Urothelium cell line (cell line): ENCODE results near the gene KIAA1755.

Experiments
- DNase-seq: peaks from one replicate; pipeline ENCODE4 v3.0.0; 2011; ENCODE audit warnings: low spot score, mixed read lengths
- FAIRE-seq: peaks from 2 replicates; lab custom pipeline; 2011; peaks lifted over from hg19 to GRCh38; lab: Jason Lieb, UNC

The KIAA1755 gene

GRCh38 chr20:38245753-38246152, 14.8 kb downstream of the KIAA1755 start:
- FAIRE-seq, result no peak

DNA sequence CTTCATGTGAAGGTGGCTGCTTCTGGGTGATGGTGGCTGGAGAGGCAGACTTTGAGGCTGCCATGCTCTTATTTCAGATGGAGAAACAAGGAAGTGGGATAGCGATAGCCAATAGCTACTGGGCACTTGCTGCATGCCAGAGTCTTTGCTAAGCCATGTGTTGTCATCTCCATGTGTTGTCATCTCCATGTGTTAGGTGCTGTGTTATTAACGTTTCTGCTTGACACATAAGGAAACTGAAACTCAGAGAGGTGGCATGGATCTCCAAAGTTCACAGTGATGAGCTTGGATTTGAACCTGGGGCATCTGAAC, 16.9 kb downstream of the KIAA1755 start:
- no peak for FAIRE-seq
- no peak for DNase-seq

More at GRCh38 chr20:38245753-38246152, 14.8 kb downstream of the KIAA1755 start:
- no peak for DNase-seq

- DNase-seq (peak; percentile 57), FAIRE-seq (peak; percentile 27)
Observed at GRCh38 chr20:38242848-38243708, 17.5 kb downstream of the KIAA1755 start.

DNA sequence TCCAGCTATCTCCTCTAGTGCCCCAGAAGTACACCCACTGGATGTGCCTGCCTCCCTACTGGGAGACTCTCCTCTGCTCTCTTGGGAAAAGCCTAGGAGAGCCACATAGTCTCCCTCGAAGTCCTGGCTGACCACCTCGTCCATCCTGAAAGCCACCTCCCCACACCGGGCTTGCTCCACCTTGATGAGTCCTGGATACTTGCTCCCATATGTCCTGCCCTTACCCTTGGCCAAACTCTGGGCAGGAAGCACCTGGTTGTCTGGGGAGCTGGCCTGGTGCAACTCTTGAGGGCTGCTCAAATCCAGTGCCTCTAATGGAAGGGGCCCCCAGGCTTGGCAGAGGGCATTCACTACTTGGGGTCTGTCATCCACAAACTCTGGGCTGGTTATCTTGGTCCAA, 19.3 kb downstream of the KIAA1755 start:
- FAIRE-seq, result no peak
- no peak for DNase-seq

DNA sequence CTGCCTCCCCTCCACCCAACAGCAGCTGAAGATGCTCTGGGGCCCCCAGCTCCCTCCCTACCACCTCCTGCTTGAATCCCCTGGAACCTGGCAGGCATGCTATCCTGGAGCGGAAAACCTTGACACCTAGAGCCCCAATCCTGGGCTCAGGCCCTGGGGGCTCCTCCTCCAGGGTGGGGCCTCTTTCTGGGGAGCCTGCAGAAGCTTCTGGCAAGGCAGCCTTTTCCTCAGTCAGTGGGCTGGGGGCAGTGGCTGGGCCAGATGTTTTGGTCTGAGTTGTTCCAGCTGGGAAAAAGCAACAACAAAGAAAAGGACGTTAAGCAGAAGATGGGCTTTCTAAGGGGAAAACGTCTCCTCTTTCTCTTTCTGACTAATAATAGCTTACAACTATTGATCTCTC, 21.1 kb downstream of the KIAA1755 start:
- DNase-seq, result no peak

GRCh38 chr20:38238829-38239228, 21.7 kb downstream of the KIAA1755 start:
- FAIRE-seq (no peak), DNase-seq (no peak)

More for the DNA sequence above, 21.1 kb downstream of the KIAA1755 start:
- no peak for FAIRE-seq

- no peak for FAIRE-seq
Observed at GRCh38 chr20:38237381-38237780, 23.2 kb downstream of the KIAA1755 start.

DNA sequence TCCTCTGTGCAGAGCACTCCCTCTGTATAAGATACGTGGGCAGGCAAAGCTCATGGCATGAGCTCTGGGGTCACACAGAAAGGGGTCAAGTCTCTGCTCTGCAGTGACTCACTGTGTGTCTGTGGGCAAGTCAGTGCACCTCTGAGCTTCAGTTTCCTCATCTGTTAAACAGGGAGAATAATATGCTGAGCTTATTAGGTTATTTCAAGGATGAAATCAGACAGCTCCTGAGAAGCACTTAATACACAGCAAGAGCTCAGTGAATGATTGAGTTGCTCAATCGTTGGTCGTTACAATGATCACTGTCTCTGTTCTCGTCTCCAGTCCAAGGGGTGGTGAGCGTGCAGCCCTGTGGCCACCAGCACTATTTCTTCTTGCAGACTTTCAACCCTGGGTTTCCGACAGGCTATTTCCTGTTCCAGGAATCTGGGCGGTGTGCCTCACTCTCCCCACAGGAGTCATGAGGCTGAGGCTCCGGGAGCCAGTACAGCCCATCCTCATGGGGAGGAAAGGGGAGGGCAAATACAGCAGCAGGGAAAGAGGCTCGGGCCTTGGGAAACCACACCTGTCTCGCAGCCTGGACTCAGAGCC, 28.9 kb downstream of the KIAA1755 start:
- no peak for FAIRE-seq
- no peak for DNase-seq

More at GRCh38 chr20:38237381-38237780, 23.2 kb downstream of the KIAA1755 start:
- DNase-seq, result no peak

GRCh38 chr20:38230957-38231526, 29.5 kb downstream of the KIAA1755 start:
- FAIRE-seq (no peak), DNase-seq (no peak)

DNA sequence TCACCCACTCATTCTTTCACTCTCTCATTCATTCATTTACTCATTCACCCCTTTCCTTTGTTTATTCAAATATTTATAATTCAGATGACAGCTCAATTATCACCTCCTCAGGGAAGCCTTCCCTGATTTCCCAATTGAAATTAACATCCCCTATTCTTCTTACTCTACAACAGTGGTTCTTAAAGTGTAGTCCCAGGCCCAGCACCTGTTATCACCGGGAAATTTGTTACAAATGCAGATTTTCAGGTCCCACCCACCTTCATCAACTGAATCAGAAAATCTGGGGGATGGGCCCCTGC, 30.3 kb downstream of the KIAA1755 start:
- FAIRE-seq, result no peak
- no peak for DNase-seq

DNA sequence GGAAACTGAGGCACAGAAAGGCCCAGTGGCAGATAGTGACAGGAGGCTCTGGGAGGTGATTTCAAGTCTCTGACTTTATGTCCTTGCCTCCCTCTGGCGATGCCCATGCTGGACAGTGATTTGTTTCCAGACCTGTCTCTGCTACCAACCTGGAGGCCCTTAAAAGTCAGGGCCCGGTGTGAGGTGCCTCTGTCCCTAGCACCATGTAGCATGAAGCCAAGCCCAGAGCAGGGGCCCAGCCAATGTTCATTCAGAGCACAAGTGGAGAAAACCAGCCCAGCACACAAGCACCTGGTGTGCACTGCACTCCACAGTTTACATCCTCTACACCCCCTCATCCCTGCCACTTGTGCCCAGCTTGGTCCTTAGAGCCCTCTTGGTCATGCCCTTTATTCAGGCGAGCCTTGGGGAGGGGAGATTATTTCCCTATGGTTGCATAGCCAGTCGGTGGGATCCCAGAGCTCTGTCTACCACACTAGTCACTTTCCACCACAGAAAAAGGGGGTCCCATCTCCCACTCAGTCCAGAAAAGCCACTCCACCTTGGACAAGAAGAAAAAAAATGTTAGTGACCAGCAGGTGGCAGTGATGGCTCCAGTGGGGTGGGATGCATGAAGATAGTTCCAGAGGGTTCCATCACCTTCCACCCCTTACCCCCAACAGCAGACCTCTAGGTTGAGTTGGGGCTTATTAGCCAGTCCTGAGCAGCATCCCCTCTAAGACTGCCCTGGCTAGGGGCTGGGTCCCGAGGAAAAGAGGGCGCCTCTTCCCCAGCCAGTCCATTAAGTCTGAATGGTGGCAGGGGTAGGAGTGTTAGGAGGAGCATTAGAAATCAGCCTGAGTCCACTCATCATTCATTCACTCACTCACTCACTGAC, 30.9 kb downstream of the KIAA1755 start:
- no peak for FAIRE-seq

DNA sequence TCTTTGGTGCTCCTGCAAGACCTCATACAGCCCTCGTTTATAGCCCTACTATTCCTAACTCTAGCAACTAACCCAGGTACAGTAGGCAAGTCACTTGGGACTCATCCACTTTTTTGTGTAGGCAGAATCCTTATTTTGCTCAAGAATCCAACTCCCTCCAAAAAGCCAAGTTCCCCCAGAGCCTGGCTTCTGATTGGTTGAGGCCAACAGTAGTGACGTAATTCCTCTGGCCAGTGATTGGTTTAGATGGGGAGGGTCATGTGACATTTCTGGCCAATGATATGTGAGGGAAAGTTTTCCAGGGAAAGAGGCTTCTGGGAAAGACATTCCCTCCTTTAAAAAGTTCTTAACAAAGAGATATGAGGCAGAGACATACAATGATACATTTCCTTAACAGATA, 32.1 kb downstream of the KIAA1755 start:
- FAIRE-seq, result no peak
- DNase-seq, result no peak

More for the DNA sequence above, 30.9 kb downstream of the KIAA1755 start:
- DNase-seq, result no peak

DNA sequence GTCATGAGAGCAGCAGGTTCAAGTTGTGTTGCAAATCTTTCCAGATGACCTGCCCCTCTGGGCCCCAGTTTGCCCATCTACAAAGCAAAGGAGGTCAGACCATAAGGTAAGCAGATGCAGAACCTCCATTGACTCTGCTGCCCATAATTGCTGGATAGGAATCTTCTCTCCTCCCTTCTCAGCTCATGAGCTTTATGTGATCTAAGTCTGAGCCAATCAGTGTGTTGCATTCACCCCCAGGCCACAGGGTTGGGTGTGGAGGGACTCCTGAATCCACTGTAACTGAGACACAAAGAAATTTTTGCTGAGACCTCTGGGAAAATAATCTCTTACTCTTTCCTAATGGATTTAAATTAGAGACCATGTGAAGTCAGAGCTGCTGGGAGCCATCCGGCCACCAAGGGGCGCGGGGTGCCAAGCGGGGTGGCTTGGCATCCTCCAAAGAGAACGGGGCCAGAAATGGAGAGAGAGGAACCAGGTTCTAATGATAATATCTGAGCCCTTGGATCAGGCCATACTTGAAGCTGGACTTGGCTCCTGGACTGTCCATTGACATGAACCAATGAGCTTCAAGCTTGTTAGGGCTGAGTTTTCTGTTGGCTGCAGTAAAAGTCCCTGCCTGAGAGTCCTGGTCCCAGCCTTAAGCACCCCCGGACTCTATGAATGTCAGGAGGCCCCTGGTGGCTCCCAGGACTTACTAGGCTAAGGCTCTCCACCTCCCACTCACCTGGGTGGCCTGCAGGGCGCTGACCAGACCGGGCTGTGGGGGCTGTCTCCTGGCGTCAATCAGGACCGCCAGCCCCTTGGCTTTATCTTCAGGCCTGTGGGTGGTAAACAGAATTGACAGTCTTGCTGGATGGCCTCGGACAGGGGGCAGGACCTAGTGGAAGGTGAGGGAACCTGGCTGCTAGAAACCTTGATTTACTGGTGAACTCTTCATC, 32.8 kb downstream of the KIAA1755 start:
- DNase-seq (no peak), FAIRE-seq (no peak)

- DNase-seq, result no peak
- no peak for FAIRE-seq
Observed at GRCh38 chr20:38226553-38226952, 34.0 kb downstream of the KIAA1755 start.

- DNase-seq, result no peak
- no peak for FAIRE-seq
Observed at GRCh38 chr20:38225900-38226263, 34.7 kb downstream of the KIAA1755 start.

- DNase-seq, result no peak
- FAIRE-seq, result no peak
Observed at GRCh38 chr20:38225240-38225899, 35.2 kb downstream of the KIAA1755 start.

DNA sequence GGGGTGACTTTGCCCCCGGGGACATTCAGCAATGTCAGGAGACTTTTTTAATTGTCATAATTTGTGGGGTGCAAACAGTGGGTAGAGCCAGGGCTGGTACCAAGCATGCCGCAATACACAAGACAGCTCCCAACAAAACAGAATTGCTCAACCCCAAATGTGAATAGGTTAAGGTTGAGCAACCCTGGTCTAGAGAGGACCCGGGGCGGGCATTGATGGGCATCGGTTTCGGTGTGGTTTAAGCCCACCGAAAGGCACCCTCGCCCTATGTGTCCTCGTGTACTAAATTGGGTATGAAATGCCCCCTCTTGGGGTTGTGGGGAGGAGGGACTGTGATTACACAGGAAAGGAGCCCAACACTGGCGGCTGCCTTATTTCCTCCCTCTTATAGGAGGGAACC, 36.0 kb downstream of the KIAA1755 start:
- FAIRE-seq, result no peak
- no peak for DNase-seq

DNA sequence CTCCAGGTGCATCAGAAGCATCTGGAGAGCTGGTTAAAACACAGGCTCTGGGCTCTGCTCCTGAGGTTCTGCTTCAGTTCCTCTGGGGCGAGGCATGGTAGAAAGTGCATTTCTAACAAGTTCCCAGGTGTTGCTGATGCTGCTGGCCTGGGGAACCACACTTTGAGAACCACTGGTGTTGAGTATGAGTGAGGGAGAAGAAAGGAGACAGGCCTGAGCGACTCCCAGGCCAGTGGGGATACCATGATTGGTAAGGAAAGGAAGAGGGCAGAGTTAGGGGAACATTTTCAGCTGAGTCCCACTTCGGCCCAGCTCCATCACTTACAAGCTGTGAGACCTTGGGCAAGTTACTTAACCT, 36.8 kb downstream of the KIAA1755 start:
- DNase-seq, result no peak
- no peak for FAIRE-seq

- no peak for DNase-seq
- no peak for FAIRE-seq
Observed at GRCh38 chr20:38222923-38223742, 37.4 kb downstream of the KIAA1755 start.
